Testis (tissue), 3 donors: ENCODE measurements around the gene ALDOB. TPM values are rescaled to one million over a fixed set of nuclear protein-coding genes. Genes with fewer than 3 reads are reported as not detected.

Experiments used
- DNase-seq: peaks from one replicate; pipeline ENCODE4 v3.0.0-alpha.2; 2019
- H3K27ac ChIP-seq, 2 donors: fragments of 200-600 bp; sonication (generic); one replicate each; pipeline ENCODE4 v1.5.1; 2019
- H3K27me3 ChIP-seq: fragments of 200-600 bp; sonication (generic); one replicate; pipeline ENCODE4 v1.5.1; 2019
- H3K36me3 ChIP-seq: fragments of 200-600 bp; sonication (generic); one replicate; pipeline ENCODE4 v1.5.1; 2017; ENCODE audit warnings: low read depth; ENCODE audit errors: missing control alignments
- H3K4me1 ChIP-seq: fragments of 200-600 bp; sonication (generic); one replicate; pipeline ENCODE4 v1.5.1; 2019
- H3K4me3 ChIP-seq, 2 donors: fragments of 200-600 bp; sonication (generic); one replicate each; pipeline ENCODE4 v1.5.1; 2017 to 2019
- H3K9me3 ChIP-seq: fragments of 200-600 bp; sonication (generic); one replicate; pipeline ENCODE4 v1.5.1; 2017
- POLR2A ChIP-seq: fragments of 450-650 bp; IDR thresholded peaks from one replicate; pipeline ENCODE4 v1.6.1; 2017; ENCODE audit warnings: antibody characterized with exemption, mild to moderate bottlenecking, moderate library complexity
- WGBS, 2 donors: methylation state at CpG; one replicate each; pipeline ENCODE4 v1.1.5; 2018; 5-methylcytosine and 5-hydroxymethylcytosine counted together
- intact Hi-C: fragments of 100-400 bp; cut with DNase I; formaldehyde crosslinking; loops from one replicate; pipeline ENCODE4 v1.15.1; 2023; ENCODE audit warnings: low total_unique reads
- polyA plus RNA-seq: library from polyadenylated mRNA; stranded (reverse); fragments of 350-450 nt; fragmentation: Illumina TruSeq; extraction: RNeasy Lipid Tissue Mini Kit (QIAGEN cat#74804); gene quantifications from one replicate; pipeline ENCODE4 v1.2.3, GENCODE V29; 2014; ENCODE audit warnings: low read depth, low replicate concordance; ENCODE audit not compliant: insufficient read depth
- total RNA-seq, 2 donors: library from RNA; depleted of rRNA; stranded (reverse); fragments of >200 nt; gene quantifications; one replicate each; pipeline ENCODE4 v1.2.3, GENCODE V29; 2016
- TF ChIP-seq, protein P1 (sequence below), 3 experiments: fragments of 450-650 bp in 2 of 3; fragments of 200-600 bp in 1 of 3; sonication (generic) in 1 of 3; IDR thresholded peaks; one replicate each; pipeline ENCODE4 v1.5.1; 2016 to 2019; ENCODE audit warnings: antibody characterized with exemption in 3 of 3, mild to moderate bottlenecking in 2 of 3, moderate library complexity in 1 of 3

The ALDOB gene
- total and polyA plus RNA-seq, 3 donors from 2014 or later, result 0.79 to 1.9 TPM; not detected in 1

DNA sequence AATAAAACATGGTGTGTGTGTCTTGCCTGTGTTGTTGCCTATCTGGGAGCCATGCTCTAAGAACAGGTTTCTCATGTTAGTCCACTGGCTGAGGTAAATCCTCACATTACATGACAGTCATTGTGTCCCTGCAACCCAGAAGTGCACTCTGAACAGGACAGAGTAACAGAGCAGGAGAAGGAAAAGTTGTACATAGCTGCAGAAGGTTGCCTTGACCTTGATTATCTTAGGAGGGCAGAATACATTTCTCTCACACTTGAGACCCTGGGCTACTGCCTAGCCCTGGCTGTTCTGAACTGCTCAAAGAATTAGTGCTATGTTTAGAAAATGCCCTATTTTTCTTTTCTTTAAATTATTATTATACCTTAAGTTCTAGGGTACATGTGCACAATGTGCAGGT lies 20.0 kb downstream of the ALDOB start:
- no peak for TF ChIP-seq POLR2A
- TF ChIP-seq, protein P1, sequence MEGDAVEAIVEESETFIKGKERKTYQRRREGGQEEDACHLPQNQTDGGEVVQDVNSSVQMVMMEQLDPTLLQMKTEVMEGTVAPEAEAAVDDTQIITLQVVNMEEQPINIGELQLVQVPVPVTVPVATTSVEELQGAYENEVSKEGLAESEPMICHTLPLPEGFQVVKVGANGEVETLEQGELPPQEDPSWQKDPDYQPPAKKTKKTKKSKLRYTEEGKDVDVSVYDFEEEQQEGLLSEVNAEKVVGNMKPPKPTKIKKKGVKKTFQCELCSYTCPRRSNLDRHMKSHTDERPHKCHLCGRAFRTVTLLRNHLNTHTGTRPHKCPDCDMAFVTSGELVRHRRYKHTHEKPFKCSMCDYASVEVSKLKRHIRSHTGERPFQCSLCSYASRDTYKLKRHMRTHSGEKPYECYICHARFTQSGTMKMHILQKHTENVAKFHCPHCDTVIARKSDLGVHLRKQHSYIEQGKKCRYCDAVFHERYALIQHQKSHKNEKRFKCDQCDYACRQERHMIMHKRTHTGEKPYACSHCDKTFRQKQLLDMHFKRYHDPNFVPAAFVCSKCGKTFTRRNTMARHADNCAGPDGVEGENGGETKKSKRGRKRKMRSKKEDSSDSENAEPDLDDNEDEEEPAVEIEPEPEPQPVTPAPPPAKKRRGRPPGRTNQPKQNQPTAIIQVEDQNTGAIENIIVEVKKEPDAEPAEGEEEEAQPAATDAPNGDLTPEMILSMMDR (IDR thresholded peaks at IDR 0.05), result no peak
- no peak overlapping the region for H3K4me3 ChIP-seq
- intact Hi-C loops, result no loop called here
- DNase-seq, result no peak
- no peaks in the 10 kb centered on the region for H3K36me3 ChIP-seq
- H3K27me3 ChIP-seq, result no peaks in the 10 kb centered on the region
- no peak overlapping the region for H3K27ac ChIP-seq
- no peaks in the 10 kb centered on the region for H3K9me3 ChIP-seq
- no peaks in the 10 kb centered on the region for H3K4me1 ChIP-seq

DNA sequence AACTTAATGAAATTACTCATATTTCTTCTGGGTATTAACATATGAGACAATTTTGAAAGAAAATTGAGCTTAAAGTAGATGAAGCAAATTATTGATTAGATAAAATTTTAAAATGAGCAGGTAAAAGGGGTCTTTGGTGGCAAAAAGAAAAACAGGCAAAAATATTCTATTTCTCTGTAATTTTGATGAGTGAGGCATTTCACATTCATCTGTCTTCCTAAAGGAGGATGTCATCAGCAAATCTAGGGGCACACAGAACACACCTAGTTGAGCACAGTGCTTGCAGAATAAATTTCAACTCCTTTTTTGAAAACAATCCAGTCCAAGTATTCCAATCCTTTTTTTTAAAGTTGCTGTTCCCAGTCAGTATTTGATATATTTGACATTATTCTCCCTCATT lies 20.7 kb downstream of the ALDOB start:
- H3K27me3 ChIP-seq, result no peaks in the 10 kb centered on the region
- no peak overlapping the region for H3K27ac ChIP-seq
- no peaks in the 10 kb centered on the region for H3K4me1 ChIP-seq
- intact Hi-C loops, result no loop called here
- TF ChIP-seq, protein P1 (IDR thresholded peaks at IDR 0.05), result no peak
- no peak for TF ChIP-seq POLR2A
- DNase-seq, result no peak
- H3K36me3 ChIP-seq, result no peaks in the 10 kb centered on the region
- no peaks in the 10 kb centered on the region for H3K9me3 ChIP-seq
- H3K4me3 ChIP-seq, result no peak overlapping the region

DNA sequence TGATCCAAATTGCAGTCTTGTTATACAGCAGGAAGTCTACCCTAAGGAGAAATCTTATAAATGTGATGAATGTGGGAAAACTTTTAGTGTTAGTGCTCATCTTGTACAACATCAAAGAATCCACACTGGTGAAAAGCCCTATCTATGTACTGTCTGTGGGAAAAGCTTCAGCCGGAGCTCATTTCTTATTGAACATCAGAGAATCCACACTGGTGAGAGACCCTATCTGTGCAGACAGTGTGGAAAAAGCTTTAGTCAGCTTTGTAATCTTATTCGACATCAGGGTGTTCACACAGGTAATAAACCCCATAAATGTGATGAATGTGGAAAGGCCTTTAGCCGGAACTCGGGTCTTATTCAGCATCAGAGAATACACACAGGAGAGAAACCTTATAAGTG lies 26.5 kb downstream of the ALDOB start:
- Histone ChIP-seq H3K4me3 (no peak overlapping the region), H3K9me3 (no peaks in the 10 kb centered on the region), H3K4me1 (no peaks in the 10 kb centered on the region), H3K27me3 (no peaks in the 10 kb centered on the region), H3K27ac (no peak overlapping the region), H3K36me3 (no peaks in the 10 kb centered on the region)
- 95 to 97% methylated on average over 4 of the region's 4 CpGs for WGBS, 2 donors
- TF ChIP-seq, protein P1 (IDR thresholded peaks at IDR 0.05), result no peak
- TF ChIP-seq POLR2A, result no peak
- intact Hi-C loops, result no loop called here
- DNase-seq, result no peak

DNA sequence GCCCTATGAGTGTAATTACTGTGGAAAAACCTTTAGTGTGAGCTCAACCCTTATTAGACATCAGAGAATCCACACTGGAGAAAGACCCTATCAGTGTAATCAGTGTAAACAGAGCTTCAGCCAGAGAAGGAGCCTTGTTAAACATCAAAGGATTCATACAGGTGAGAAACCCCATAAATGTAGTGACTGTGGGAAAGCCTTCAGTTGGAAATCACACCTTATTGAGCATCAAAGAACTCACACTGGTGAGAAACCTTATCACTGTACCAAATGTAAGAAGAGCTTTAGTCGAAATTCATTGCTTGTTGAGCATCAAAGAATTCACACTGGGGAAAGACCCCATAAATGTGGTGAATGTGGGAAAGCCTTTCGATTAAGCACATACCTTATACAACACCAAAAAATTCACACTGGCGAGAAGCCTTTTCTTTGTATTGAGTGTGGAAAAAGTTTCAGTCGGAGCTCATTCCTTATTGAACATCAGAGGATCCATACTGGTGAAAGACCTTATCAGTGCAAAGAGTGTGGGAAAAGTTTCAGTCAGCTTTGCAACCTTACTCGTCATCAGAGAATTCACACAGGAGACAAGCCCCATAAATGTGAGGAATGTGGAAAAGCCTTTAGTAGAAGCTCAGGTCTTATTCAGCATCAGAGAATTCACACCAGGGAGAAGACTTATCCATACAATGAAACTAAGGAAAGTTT lies 27.0 kb downstream of the ALDOB start:
- Histone ChIP-seq H3K4me3 (no peak overlapping the region), H3K36me3 (no peaks in the 10 kb centered on the region), H3K27me3 (no peaks in the 10 kb centered on the region), H3K4me1 (no peaks in the 10 kb centered on the region), H3K27ac (no peak overlapping the region), H3K9me3 (no peaks in the 10 kb centered on the region)
- intact Hi-C loops, result no loop called here
- TF ChIP-seq, protein P1 (IDR thresholded peaks at IDR 0.05), result no peak
- TF ChIP-seq POLR2A, result no peak
- 95 to 97% methylated on average over 5 of the region's 5 CpGs for WGBS, 2 donors
- DNase-seq, result no peak
